GM23248 (cell line): ENCODE data around the gene KLHDC4. TPM values are rescaled to one million over a fixed set of nuclear protein-coding genes. Genes with fewer than 3 reads are reported as not detected.
"Not testable (repeated sequence)": the region's sequence is repeated elsewhere in the genome, so short reads cannot be mapped to it uniquely, and the experiment has no call there.

Experiments used
- DNase-seq: peaks from one replicate; pipeline ENCODE4 v3.0.0-alpha.2; 2015
- H2AFZ ChIP-seq: fragments of 200-600 bp; sonication (generic); 2 replicates; pipeline ENCODE4 v1.6.1; 2016; ENCODE audit warnings: antibody characterized with exemption
- H3F3A ChIP-seq: fragments of 200-600 bp; sonication (generic); 2 replicates; pipeline ENCODE4 v1.6.1; 2016; ENCODE audit warnings: mild to moderate bottlenecking, antibody characterized with exemption, mixed run types; ENCODE audit not compliant: insufficient read depth
- H3K27ac ChIP-seq: fragments of 200-600 bp; sonication (generic); 2 replicates; pipeline ENCODE4 v1.5.1; 2016; ENCODE audit warnings: mild to moderate bottlenecking
- H3K27me3 ChIP-seq: fragments of 200-600 bp; sonication (generic); replicated peaks from 2 replicates; pipeline ENCODE4 v1.6.1; 2016; ENCODE audit warnings: mild to moderate bottlenecking; ENCODE audit not compliant: insufficient read depth
- H3K36me3 ChIP-seq: fragments of 200-600 bp; sonication (generic); 2 replicates; pipeline ENCODE4 v1.6.1; 2016; ENCODE audit warnings: low read depth, mild to moderate bottlenecking
- H3K4me1 ChIP-seq: fragments of 200-600 bp; sonication (generic); 2 replicates; pipeline ENCODE4 v1.6.1; 2016; ENCODE audit warnings: mild to moderate bottlenecking; ENCODE audit not compliant: insufficient read depth
- H3K4me2 ChIP-seq: fragments of 200-600 bp; sonication (generic); one replicate; pipeline ENCODE4 v1.6.1; 2016; ENCODE audit warnings: mild to moderate bottlenecking; ENCODE audit not compliant: unreplicated experiment
- H3K4me3 ChIP-seq: fragments of 200-600 bp; sonication (generic); 2 replicates; pipeline ENCODE4 v1.5.1; 2016; ENCODE audit warnings: mild to moderate bottlenecking
- H3K79me2 ChIP-seq: fragments of 200-600 bp; sonication (generic); 2 replicates; pipeline ENCODE4 v1.6.1; 2016; ENCODE audit warnings: mild to moderate bottlenecking; ENCODE audit not compliant: insufficient read depth
- H3K9ac ChIP-seq: fragments of 200-600 bp; sonication (generic); 2 replicates; pipeline ENCODE4 v1.6.1; 2016; ENCODE audit warnings: mild to moderate bottlenecking
- H3K9me2 ChIP-seq: fragments of 200-600 bp; sonication (generic); 2 replicates; pipeline ENCODE4 v1.6.1; 2016; ENCODE audit warnings: mixed run types, mild to moderate bottlenecking, moderate library complexity; ENCODE audit not compliant: insufficient read depth
- H3K9me3 ChIP-seq: fragments of 200-600 bp; sonication (generic); one replicate; pipeline ENCODE4 v1.6.1; 2017; ENCODE audit warnings: low read depth
- H4K20me1 ChIP-seq: fragments of 200-600 bp; sonication (generic); 2 replicates; pipeline ENCODE4 v1.6.0; 2016; ENCODE audit not compliant: insufficient read depth
- EZH2 ChIP-seq: fragments of 200-600 bp; sonication (generic); IDR thresholded peaks from 2 replicates; pipeline ENCODE4 v1.6.1; 2018; ENCODE audit warnings: antibody characterized with exemption, mild to moderate bottlenecking; ENCODE audit not compliant: insufficient read depth, poor library complexity, severe bottlenecking
- EZH2phosphoT487 ChIP-seq: fragments of 200-600 bp; sonication (generic); IDR thresholded peaks from 2 replicates; pipeline ENCODE4 v1.6.1; 2018; ENCODE audit warnings: antibody characterized with exemption, moderate library complexity, mild to moderate bottlenecking, low read depth; ENCODE audit not compliant: insufficient read depth
- WGBS, 2 experiments: methylation state at CpG; one replicate each; pipeline ENCODE4 v1.1.6; 2015 to 2017; ENCODE audit warnings: low lambda C conversion rate in 2 of 2, low coverage in 1 of 2; ENCODE audit errors: missing lambda C conversion rate in 2 of 2; 5-methylcytosine and 5-hydroxymethylcytosine counted together
- in situ Hi-C: fragments of 300-500 bp; cut with MboI; formaldehyde crosslinking; loops from 2 replicates; pipeline ENCODE4 v1.15.0; 2020
- polyA plus RNA-seq: library from polyadenylated mRNA; unstranded; fragments of >200 nt; fragmentation: Nextera tagmentation; extraction: Ambion mirVana; gene quantifications from 2 replicates; pipeline ENCODE4 v1.2.1, GENCODE V29; 2016
- total RNA-seq: library from RNA; depleted of rRNA; stranded (reverse); fragments of >200 nt; shearing (Covaris generic); gene quantifications from 2 replicates; pipeline ENCODE4 v1.2.3, GENCODE V29; 2014

The KLHDC4 gene
- total and polyA plus RNA-seq, 2 experiments from 2014 or later = 8.8 to 9.4 TPM

- Histone ChIP-seq H3K79me2 (no peaks in the 10 kb centered on the region), H3K9me3 (no peaks in the 10 kb centered on the region), H3K27ac (no peak overlapping the region), H3K4me2 (no peak overlapping the region), H4K20me1 (no peaks in the 10 kb centered on the region), H3K4me3 (no peak overlapping the region), H3K9me2 (no peaks in the 10 kb centered on the region), H3K36me3 (no peaks in the 10 kb centered on the region), H3K27me3 (no peaks in the 10 kb centered on the region), H3K9ac (no peak overlapping the region), H2AFZ (no peak overlapping the region), H3F3A (no peaks in the 10 kb centered on the region), H3K4me1 (no peaks in the 10 kb centered on the region)
- TF ChIP-seq EZH2 (no peak), EZH2phosphoT487 (no peak)
- peak; percentile 79 for DNase-seq
- WGBS, 2 experiments = 49 to 50% methylated on average over 12 of the region's 12 CpGs
- in situ Hi-C loops = no loop called here
Measured at GRCh38 chr16:87723226-87723623, 42.6 kb downstream of the KLHDC4 start.

- no peak for DNase-seq
- Histone ChIP-seq H3K36me3 (no peaks in the 10 kb centered on the region), H3K9me3 (no peaks in the 10 kb centered on the region), H2AFZ (no peak overlapping the region), H3K27ac (no peak overlapping the region), H3K4me1 (no peaks in the 10 kb centered on the region), H3K4me3 (no peak overlapping the region), H3K79me2 (no peaks in the 10 kb centered on the region), H3F3A (no peaks in the 10 kb centered on the region), H3K9ac (no peak overlapping the region), H4K20me1 (no peaks in the 10 kb centered on the region), H3K4me2 (no peak overlapping the region), H3K27me3 (no peaks in the 10 kb centered on the region), H3K9me2 (no peaks in the 10 kb centered on the region)
- WGBS, 2 experiments = 96 to 97% methylated on average over 19 of the region's 19 CpGs
- in situ Hi-C loops = no loop called here
- TF ChIP-seq EZH2phosphoT487 = no peak
- TF ChIP-seq EZH2 = no peak
Measured at GRCh38 chr16:87722590-87723225, 43.1 kb downstream of the KLHDC4 start.

GRCh38 chr16:87721622-87722585 lies 43.9 kb downstream of the KLHDC4 start:
- no peak for DNase-seq
- no peak overlapping the region for H3K4me2 ChIP-seq
- no peak overlapping the region for H3K4me3 ChIP-seq
- H3K9me2 ChIP-seq = no peaks in the 10 kb centered on the region
- no peak overlapping the region for H3K9ac ChIP-seq
- no peaks in the 10 kb centered on the region for H3K36me3 ChIP-seq
- H3K27ac ChIP-seq = no peak overlapping the region
- H3F3A ChIP-seq = no peaks in the 10 kb centered on the region
- TF ChIP-seq EZH2phosphoT487 = no peak
- TF ChIP-seq EZH2 = no peak
- H3K9me3 ChIP-seq = no peaks in the 10 kb centered on the region
- 87 to 89% methylated on average over 33 of the region's 33 CpGs for WGBS, 2 experiments
- no peaks in the 10 kb centered on the region for H3K79me2 ChIP-seq
- H4K20me1 ChIP-seq = no peaks in the 10 kb centered on the region
- H2AFZ ChIP-seq = no peak overlapping the region
- no peaks in the 10 kb centered on the region for H3K27me3 ChIP-seq
- H3K4me1 ChIP-seq = no peaks in the 10 kb centered on the region
- in situ Hi-C loops = no loop called here

- Histone ChIP-seq H3K36me3 (no peaks in the 10 kb centered on the region), H3K9me2 (no peaks in the 10 kb centered on the region), H2AFZ (no peak overlapping the region), H4K20me1 (no peaks in the 10 kb centered on the region), H3F3A (no peaks in the 10 kb centered on the region), H3K4me2 (no peak overlapping the region), H3K27me3 (no peaks in the 10 kb centered on the region), H3K9me3 (no peaks in the 10 kb centered on the region), H3K4me1 (no peaks in the 10 kb centered on the region), H3K9ac (no peak overlapping the region), H3K27ac (no peak overlapping the region), H3K79me2 (no peaks in the 10 kb centered on the region), H3K4me3 (no peak overlapping the region)
- 94 to 95% methylated on average over 23 to 24 of the region's 24 CpGs for WGBS, 2 experiments
- DNase-seq = no peak
- no peak for TF ChIP-seq EZH2phosphoT487
- no peak for TF ChIP-seq EZH2
- in situ Hi-C loops = no loop called here
Measured at GRCh38 chr16:87720446-87720845, 45.3 kb downstream of the KLHDC4 start.

- H3K9ac ChIP-seq, H3K27me3 ChIP-seq, H3K4me1 ChIP-seq, H4K20me1 ChIP-seq, H3K9me2 ChIP-seq, H3K27ac ChIP-seq, H3K9me3 ChIP-seq, H2AFZ ChIP-seq, H3F3A ChIP-seq, in situ Hi-C loops, H3K4me2 ChIP-seq, H3K79me2 ChIP-seq, DNase-seq, H3K36me3 ChIP-seq, H3K4me3 ChIP-seq: not testable (repeated sequence)
- WGBS, 2 experiments = 96 to 100% methylated on average over 4 to 24 of the region's 28 CpGs
Measured at GRCh38 chr16:87718831-87719230, 47.0 kb downstream of the KLHDC4 start.
